CD4-positive, alpha-beta T cell (primary cell): ENCODE data around the gene TMOD3. TPM values are rescaled to one million over a fixed set of nuclear protein-coding genes. Genes with fewer than 3 reads are reported as not detected.

ENCODE experiments used
- ATAC-seq: fragments of 200-7000 bp; cut with Tn5 transposase; one replicate; pipeline ENCODE4 v1.10.0; 2022; ENCODE audit warnings: mild to moderate bottlenecking; ENCODE audit not compliant: poor library complexity
- CTCF ChIA-PET: fragments of 350-600 bp; sonication (Branson Sonifier 250); formaldehyde crosslinking; loops from one replicate; lab custom pipeline; 2021; ENCODE audit warnings: antibody characterized with exemption, inconsistent platforms; lab: Charles Lee
- POLR2A ChIA-PET: fragments of 350-600 bp; sonication (Branson Sonifier 250); formaldehyde crosslinking; loops from one replicate; lab custom pipeline; 2021; ENCODE audit warnings: antibody characterized with exemption, inconsistent platforms; lab: Charles Lee
- DNase-seq, 14 experiments: peaks; one replicate each; pipeline ENCODE4 v3.0.0-alpha.2; 2013 to 2020; ENCODE audit warnings: mixed read lengths in 2 of 14
- H3K27ac ChIP-seq, 2 donors: one replicate each; pipeline versions ENCODE4 v1.5.1 to v1.7.0; 2013; ENCODE audit warnings: low read length in 2 of 2, low read depth in 1 of 2, mild to moderate bottlenecking in 1 of 2
- H3K27me3 ChIP-seq, 2 experiments: 1 replicate in 1 of 2; 2 replicates in 1 of 2; pipeline versions ENCODE4 v1.6.1 to v1.7.0; 2013; ENCODE audit warnings: low read length in 2 of 2, control low read depth in 1 of 2, mild to moderate bottlenecking in 1 of 2, moderate library complexity in 1 of 2; ENCODE audit not compliant: insufficient read depth in 2 of 2, control insufficient read depth in 1 of 2
- H3K36me3 ChIP-seq: one replicate; pipeline ENCODE4 v1.6.1; 2013; ENCODE audit warnings: low read length, control low read depth; ENCODE audit not compliant: insufficient read depth
- H3K4me1 ChIP-seq: one replicate; pipeline ENCODE4 v1.6.1; 2013; ENCODE audit warnings: low read length, control low read depth; ENCODE audit not compliant: insufficient read depth
- H3K4me3 ChIP-seq: one replicate; pipeline ENCODE4 v1.5.1; 2013; ENCODE audit warnings: mild to moderate bottlenecking, low read length, moderate library complexity
- H3K9me3 ChIP-seq, 2 experiments: 1 replicate in 1 of 2; 2 replicates in 1 of 2; pipeline versions ENCODE4 v1.6.1 to v1.7.0; 2013; ENCODE audit warnings: low read length in 2 of 2, mild to moderate bottlenecking in 2 of 2, control low read depth in 1 of 2, moderate library complexity in 1 of 2; ENCODE audit not compliant: control insufficient read depth in 1 of 2, insufficient read depth in 1 of 2
- H3K27ac Mint-ChIP-seq: one replicate; pipeline ENCODE4 v1.8.0; 2020; ENCODE audit warnings: mixed read lengths
- H3K27me3 Mint-ChIP-seq: one replicate; pipeline ENCODE4 v1.8.0; 2021; ENCODE audit warnings: mixed read lengths
- H3K36me3 Mint-ChIP-seq: one replicate; pipeline ENCODE4 v1.8.0; 2021; ENCODE audit warnings: low read depth, mixed read lengths
- H3K4me1 Mint-ChIP-seq: one replicate; pipeline ENCODE4 v1.8.0; 2021; ENCODE audit warnings: low read depth, mixed read lengths
- H3K4me3 Mint-ChIP-seq: one replicate; pipeline ENCODE4 v1.8.0; 2020; ENCODE audit warnings: mild to moderate bottlenecking, mixed read lengths
- H3K9me3 Mint-ChIP-seq: one replicate; pipeline ENCODE4 v1.8.0; 2020; ENCODE audit warnings: mixed read lengths
- CTCF ChIP-seq: fragments of 200-600 bp; IDR thresholded peaks from one replicate; pipeline ENCODE4 v1.8.0; 2022; ENCODE audit warnings: antibody characterized with exemption, mild to moderate bottlenecking
- intact Hi-C, 2 experiments: fragments of 100-400 bp; cut with DNase I in 1 of 2; cut with micrococcal nuclease in 1 of 2; formaldehyde crosslinking; loops; one replicate each; pipeline versions ENCODE4 v1.15.1 to v1.9.0; 2023 to 2025; cut with DNase I, micrococcal nuclease
- total RNA-seq, 174 experiments: library from RNA in 2 of 174; stranded (reverse) in 2 of 174; gene quantifications; one replicate each; pipeline ENCODE4 v1.2.3 and lab custom pipeline; 2021 to 2026

TMOD3 gene
- total RNA-seq, 2 experiments from 2014 or later = 37.6 to 39.0 TPM

GRCh38 chr15:51818150-51818549, 11.3 kb upstream of the TMOD3 start:
- Mint-ChIP-seq H3K27me3 (no peaks in the 10 kb centered on the region), H3K9me3 (peaks cover 13% of the 10 kb centered on the region), H3K36me3 (peaks cover 46% of the 10 kb centered on the region), H3K4me1 (no peaks in the 10 kb centered on the region), H3K4me3 (no peak overlapping the region), H3K27ac (no peak overlapping the region)
- Histone ChIP-seq H3K4me1 (no peaks in the 10 kb centered on the region), H3K27ac (no peak overlapping the region), H3K4me3 (no peak overlapping the region), H3K36me3 (no peaks in the 10 kb centered on the region), H3K9me3 (peaks cover 6 to 18% of the 10 kb centered on the region in 2 experiments), H3K27me3 (no peaks in the 10 kb centered on the region)
- ATAC-seq (no peak), DNase-seq (no peak)
- no peak for TF ChIP-seq CTCF
- POLR2A ChIA-PET = no interaction called here
- intact Hi-C loops = no loop called here
- CTCF ChIA-PET = interaction anchor here (0.5 kb wide), 1 partner anchor 256 kb away, joined by 3 read pairs; no protein-coding TSS in a partner anchor

DNA sequence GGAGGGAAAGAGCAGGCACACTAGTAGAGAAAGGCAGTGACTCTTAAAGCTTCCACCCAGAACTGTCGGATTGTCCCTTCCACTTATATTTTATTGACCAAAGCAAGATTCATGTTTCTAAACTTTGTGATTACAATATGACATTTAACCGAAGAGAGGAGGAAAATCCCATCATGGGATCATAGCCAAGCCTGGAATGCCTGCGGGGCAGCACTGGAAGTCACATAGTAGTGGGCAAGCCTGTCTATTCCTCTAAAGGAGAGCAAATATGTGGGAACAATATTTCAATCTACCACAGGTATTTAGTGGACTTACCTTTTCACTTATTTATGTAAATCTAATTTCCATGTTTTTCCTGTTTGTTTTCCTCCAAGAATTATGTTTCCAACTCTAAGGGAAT, 3.8 kb upstream of the TMOD3 start:
- H3K27me3 Mint-ChIP-seq = no peaks in the 10 kb centered on the region
- POLR2A ChIA-PET = no interaction called here
- H3K4me1 Mint-ChIP-seq = peaks cover 13% of the 10 kb centered on the region
- no peak for DNase-seq
- TF ChIP-seq CTCF = no peak
- peak overlapping the region; percentile 9 for H3K4me3 Mint-ChIP-seq
- Histone ChIP-seq H3K4me3 (no peak overlapping the region), H3K27me3 (no peaks in the 10 kb centered on the region), H3K9me3 (peaks cover 6 to 10% of the 10 kb centered on the region in 2 experiments), H3K36me3 (no peaks in the 10 kb centered on the region), H3K27ac (no peak overlapping the region), H3K4me1 (peaks cover 5% of the 10 kb centered on the region)
- no peak for ATAC-seq
- CTCF ChIA-PET = interaction anchor here (0.8 to 2.1 kb wide), 3 partner anchors 49 to 176 kb away, joined by 3 to 6 read pairs (median 3); no protein-coding TSS in a partner anchor
- peaks cover 18% of the 10 kb centered on the region for H3K36me3 Mint-ChIP-seq
- intact Hi-C loops = loop anchor here in 1 of 2 experiments (5.0 kb wide), 2 partner anchors 88 to 197 kb away; partner anchors contain the start of gene LYSMD2
- no peak overlapping the region for H3K27ac Mint-ChIP-seq
- peaks cover 5% of the 10 kb centered on the region for H3K9me3 Mint-ChIP-seq

- ChIA-PET POLR2A (interaction anchor here (1.0 to 2.0 kb wide), 8 partner anchors 10 to 351 kb away, joined by 3 to 15 read pairs (median 4); partner anchors contain the start of genes LEO1 and LYSMD2), CTCF (no interaction called here)
- no peak overlapping the region for H3K27ac ChIP-seq
- DNase-seq = no peak
- peaks cover 14% of the 10 kb centered on the region for H3K36me3 Mint-ChIP-seq
- no peak for ATAC-seq
- intact Hi-C loops = loop anchor here (1.0 to 5.0 kb wide), 3 partner anchors 34 to 194 kb away; partner anchors contain the start of gene LYSMD2 (in 1 of the 2)
- no peaks in the 10 kb centered on the region for H3K36me3 ChIP-seq
- no peaks in the 10 kb centered on the region for H3K27me3 Mint-ChIP-seq
- H3K27ac Mint-ChIP-seq = peak overlapping the region; percentile 91
- no peaks in the 10 kb centered on the region for H3K9me3 Mint-ChIP-seq
- peak overlapping the region; percentile 100 for H3K4me3 Mint-ChIP-seq
- no peaks in the 10 kb centered on the region for H3K27me3 ChIP-seq
- H3K9me3 ChIP-seq = no peaks in the 10 kb centered on the region
- TF ChIP-seq CTCF = no peak
- H3K4me1 Mint-ChIP-seq = peaks cover 44% of the 10 kb centered on the region
- H3K4me1 ChIP-seq = peaks cover 15% of the 10 kb centered on the region
- H3K4me3 ChIP-seq = no peak overlapping the region
Measured at GRCh38 chr15:51828621-51829375, 655 bp upstream of the TMOD3 start.
